ENCODE measurements around the gene TBC1D2.

TBC1D2 gene

GRCh38 chr9:98215271-98215670 is 40.2 kb downstream of the TBC1D2 start:
- no peak for DNase-seq

GRCh38 chr9:98214811-98215210 is 40.6 kb downstream of the TBC1D2 start:
- no peak for DNase-seq

- DNase-seq = no peak
Measured at GRCh38 chr9:98211260-98211659, 44.2 kb downstream of the TBC1D2 start.

GRCh38 chr9:98210435-98210834 is 45.0 kb downstream of the TBC1D2 start:
- no peak for DNase-seq

DNA sequence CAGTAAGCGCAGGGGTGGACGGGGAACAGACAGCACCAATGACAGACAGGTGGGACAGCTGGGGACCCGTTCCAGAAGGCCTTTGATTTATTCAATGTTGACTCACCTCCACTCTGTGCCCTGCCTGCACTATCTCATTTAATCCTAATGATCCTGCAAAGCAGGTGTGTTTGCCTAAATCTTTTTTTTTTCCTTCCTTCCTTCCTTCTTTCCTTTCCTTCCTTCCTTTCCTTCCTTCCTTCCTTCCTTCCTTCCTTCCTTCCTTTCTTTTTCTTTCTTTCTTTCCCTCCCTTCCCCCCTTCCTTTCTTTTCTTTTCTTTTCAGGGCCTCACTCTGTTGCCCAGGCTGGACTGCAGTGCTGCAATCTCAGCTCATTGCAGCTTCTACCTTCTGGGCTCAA is 45.9 kb downstream of the TBC1D2 start:
- no peak for DNase-seq

GRCh38 chr9:98208635-98209034 is 46.8 kb downstream of the TBC1D2 start:
- no peak for DNase-seq

DNA sequence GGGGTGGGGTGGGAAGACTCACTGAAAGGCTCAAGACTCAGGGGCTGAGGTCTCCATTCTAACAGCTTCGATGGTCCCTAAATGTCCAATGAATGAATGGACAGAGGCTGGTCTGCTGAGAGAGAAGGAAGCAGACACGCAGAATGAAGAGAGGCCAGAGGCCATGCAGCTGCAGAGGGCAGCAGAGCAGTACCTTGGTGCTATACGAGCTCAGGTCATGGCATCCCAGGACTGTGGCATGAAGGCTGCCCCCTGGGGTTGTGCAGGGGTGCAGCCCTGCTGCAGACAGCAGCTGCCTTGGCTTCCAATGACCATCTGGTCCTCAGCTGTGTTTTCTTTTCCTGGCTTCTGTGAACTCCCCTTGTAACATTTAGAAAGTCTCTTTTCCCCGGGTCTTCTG is 47.8 kb downstream of the TBC1D2 start:
- DNase-seq = no peak

DNA sequence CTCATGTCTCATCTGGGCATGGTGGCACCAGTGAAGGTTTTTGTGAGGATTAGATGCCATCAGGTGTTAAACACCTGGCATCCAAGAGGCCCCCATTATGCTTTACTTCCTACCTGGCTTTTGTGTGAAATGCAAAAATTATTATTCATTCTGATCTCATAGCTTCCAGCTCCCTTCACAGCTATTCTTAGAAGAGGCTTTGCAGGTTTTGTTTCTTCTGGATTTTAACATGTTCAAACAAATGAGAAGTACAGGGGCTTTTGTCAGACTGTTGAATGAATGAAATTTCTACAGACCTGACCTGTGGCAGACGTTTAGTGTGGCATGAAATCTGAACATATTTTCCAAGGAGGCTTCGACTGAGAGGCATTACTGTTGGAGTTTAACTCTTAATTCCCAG is 48.7 kb downstream of the TBC1D2 start:
- no peak for DNase-seq

- no peak for DNase-seq
Measured at GRCh38 chr9:98204692-98205091, 50.8 kb downstream of the TBC1D2 start.

GRCh38 chr9:98203153-98203552 is 52.3 kb downstream of the TBC1D2 start:
- DNase-seq = no peak

- no peak for DNase-seq
Measured at GRCh38 chr9:98202252-98202651, 53.2 kb downstream of the TBC1D2 start.

DNA sequence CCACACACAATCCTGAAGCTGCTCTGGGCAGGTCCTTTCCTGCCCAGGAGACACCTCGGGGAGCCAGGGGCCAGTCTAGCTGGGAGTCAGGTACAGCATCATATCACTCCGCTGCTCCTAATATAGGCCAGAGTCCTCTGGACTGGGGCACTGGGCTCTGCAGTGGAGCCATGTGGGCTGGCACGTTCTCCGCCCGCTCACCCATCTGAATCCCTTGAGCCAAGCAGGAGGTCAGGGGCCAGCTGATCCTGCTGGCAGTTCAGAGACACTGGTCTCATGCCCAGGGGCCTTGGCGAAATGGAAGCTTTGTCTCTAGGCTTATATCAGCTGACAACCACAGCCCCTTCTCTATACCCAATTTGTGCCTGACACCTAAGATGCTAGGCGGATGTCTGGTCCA is 53.7 kb downstream of the TBC1D2 start:
- DNase-seq = no peak

DNA sequence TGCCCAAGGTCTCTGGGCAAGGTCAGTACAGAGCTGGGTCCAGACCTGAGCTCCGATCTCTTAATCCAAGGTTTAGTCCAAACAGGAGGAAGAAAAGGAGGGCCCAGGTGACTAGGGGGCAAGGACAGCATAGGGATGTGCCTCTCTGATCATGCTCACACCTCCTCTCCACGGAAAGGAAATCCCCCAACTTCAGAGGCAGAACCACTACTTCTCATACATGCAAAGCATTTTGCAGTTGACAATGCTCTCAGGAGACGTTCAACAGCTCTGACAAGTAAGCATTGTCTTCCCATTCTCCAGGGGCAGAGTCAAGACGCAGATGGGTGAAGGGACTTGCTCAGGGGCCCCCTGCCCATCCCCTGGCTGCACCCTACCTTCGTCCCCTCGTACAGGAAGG is 54.3 kb downstream of the TBC1D2 start:
- DNase-seq = no peak

GRCh38 chr9:98199388-98200033 is 55.9 kb downstream of the TBC1D2 start:
- no peak for DNase-seq

- no peak for DNase-seq
Measured at GRCh38 chr9:98195671-98196070, 59.8 kb downstream of the TBC1D2 start.

DNA sequence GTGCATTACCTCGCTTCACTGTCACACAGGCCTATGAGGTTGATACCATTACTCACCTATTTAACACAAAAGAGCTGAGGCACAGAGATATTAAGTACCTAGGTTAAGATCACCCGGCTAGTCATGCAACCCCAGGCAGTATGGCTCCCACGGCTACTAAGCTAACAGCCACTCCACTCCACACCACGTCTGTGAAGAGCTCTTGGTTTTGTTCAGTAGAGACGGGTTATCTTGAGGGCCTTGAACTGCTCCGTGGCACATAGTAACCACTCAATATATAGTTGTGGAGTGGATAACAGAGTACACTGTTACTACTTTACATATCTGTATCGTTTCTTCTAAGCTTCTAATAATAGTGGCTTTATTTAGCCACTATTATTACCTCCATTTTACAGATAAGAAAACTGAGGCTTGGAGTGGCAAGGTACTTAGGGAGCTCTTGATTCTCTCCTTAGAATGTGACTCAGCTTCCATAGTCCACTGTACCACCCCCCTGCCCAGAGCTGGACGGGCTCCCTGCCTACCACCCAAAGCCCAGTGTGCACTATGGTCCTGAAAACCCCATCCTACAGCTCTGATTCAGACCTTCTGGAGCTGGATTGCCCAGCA is 62.0 kb downstream of the TBC1D2 start:
- no peak for DNase-seq

GRCh38 chr9:98192503-98193335 is 62.7 kb downstream of the TBC1D2 start, which contains the start of gene CORO2A:
Gene CORO2A, minus strand, starts transcription at chr9:98192637. Its CDS starts 34,977 bp downstream, at chr9:98157660.
- DNase-seq = no peak

DNA sequence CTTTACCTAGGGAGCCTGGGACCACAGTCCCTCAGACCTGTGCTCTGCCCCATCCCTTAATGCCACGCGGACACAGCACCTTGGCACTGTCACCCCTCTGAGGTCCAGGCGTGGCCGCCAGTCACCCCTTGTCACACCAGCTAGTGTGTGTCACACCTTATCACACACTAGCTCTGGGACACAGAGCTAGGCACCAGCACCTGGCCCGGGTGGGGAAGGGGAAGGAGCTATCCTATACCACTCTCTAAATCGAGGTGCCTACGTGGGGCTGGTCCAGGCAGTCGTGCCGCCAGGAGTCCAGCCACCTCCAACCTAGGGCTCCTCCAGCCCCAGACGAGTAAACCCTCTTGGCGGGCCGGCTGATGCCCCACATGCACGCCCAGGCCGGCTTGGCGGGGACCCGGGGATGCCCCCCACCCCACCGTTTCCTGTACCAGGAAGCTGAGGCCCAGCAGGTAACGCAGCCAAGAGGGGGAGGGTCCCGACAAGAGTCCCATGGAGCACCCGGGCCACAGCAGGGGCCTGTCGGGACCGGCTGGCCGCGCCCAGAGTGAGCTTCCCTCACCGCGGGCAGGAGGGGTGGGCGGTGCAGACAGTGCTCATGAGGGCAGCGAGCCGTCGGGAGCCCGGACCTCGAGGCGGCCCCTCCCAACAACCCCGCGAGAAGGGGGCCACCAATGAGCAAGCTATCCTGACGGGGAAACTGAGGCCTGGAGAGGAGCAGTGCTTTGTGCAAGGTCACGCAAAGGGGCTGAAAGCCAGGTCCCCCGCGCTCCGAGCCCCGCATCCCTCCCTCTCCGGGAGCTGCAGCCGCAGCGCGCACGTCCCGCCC is 63.6 kb downstream of the TBC1D2 start:
- no peak for DNase-seq

- no peak for DNase-seq
Measured at GRCh38 chr9:98191181-98191608, 64.3 kb downstream of the TBC1D2 start.

DNA sequence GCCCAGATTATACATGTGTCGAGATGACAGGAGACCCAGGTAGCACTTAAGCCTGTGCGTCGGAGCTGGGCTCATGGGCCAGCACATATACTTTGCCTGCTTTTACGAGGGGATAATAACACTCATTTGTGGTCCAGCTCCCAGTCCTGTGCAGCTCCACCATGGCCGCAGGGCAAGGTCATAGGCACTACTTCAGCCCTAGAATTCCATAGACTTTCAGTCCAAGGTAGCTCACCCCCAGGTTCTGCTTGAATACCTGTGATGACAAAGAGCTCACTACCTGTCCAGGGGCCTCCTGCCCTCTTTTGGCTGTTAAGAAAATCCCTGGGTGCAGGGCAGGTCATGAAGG is 64.7 kb downstream of the TBC1D2 start:
- no peak for DNase-seq

GRCh38 chr9:98189412-98189811 is 66.0 kb downstream of the TBC1D2 start:
- DNase-seq = no peak

DNA sequence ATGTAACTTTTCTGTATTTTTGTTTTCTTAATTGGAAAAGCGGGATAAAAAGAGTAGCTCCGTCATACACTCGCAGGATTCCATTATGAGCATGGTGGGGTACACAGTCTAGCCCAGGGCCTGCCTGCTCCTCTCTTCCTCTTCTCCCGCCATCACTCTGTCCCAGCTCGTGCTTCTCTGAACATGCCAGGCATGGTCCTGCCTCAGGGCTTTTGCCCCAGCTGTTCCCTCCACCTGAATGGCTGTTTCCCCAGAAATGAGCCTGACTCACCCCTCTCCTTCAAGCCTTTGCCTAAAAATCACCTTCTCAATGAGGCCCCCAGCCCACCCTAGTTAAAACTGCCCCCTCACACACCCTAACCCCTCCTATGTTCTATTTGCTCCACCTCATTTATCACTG is 67.5 kb downstream of the TBC1D2 start:
- no peak for DNase-seq

DNA sequence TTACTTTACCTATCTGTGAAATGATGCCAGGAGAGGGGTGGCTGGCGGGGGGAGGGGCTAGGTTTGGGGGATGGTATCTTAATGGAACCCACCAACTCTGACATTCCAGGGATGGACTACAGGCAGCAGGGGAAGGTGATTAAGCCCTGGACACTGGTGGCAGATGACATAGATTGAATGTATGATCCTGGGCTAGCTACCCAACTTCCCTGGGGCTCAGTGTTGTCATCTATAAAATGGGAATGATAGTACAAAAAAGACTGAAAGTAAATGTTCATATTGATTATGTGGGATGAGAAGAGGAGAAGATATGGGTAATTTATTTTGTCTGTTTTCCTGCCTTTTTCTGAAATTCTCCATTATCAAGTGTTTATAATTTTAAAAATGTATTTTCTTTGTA is 69.2 kb downstream of the TBC1D2 start:
- no peak for DNase-seq
